ENCODE measurements around the gene INTS1.
"Not testable (repeated sequence)": the region's sequence is repeated elsewhere in the genome, so short reads cannot be mapped to it uniquely, and the experiment has no call there.

INTS1 gene

GRCh38 chr7:1521456-1521855 lies 17.3 kb upstream of the INTS1 start:
- Mint-ChIP-seq H3K4me3 (no peak overlapping the region), H3K9me3 (peaks cover 4% of the 10 kb centered on the region), H3K27me3 (no peaks in the 10 kb centered on the region), H3K4me1 (peaks cover 8% of the 10 kb centered on the region), H3K27ac (no peak overlapping the region), H3K36me3 (peaks cover 6% of the 10 kb centered on the region)

- Mint-ChIP-seq H3K27me3 (no peaks in the 10 kb centered on the region), H3K4me3 (no peak overlapping the region), H3K36me3 (peaks cover 6% of the 10 kb centered on the region), H3K9me3 (peaks cover 4% of the 10 kb centered on the region), H3K27ac (peak overlapping the region; percentile 51), H3K4me1 (peaks cover 8% of the 10 kb centered on the region)
Observed at GRCh38 chr7:1520539-1521234, 16.5 kb upstream of the INTS1 start.

GRCh38 chr7:1519322-1519922 lies 15.2 kb upstream of the INTS1 start:
- H3K4me1 Mint-ChIP-seq, H3K27ac Mint-ChIP-seq, H3K9me3 Mint-ChIP-seq, H3K27me3 Mint-ChIP-seq, H3K4me3 Mint-ChIP-seq, H3K36me3 Mint-ChIP-seq: not testable (repeated sequence)

GRCh38 chr7:1516586-1517251 lies 12.5 kb upstream of the INTS1 start:
- H3K27me3 Mint-ChIP-seq: no peaks in the 10 kb centered on the region
- H3K27ac Mint-ChIP-seq: no peak overlapping the region
- H3K9me3 Mint-ChIP-seq: peaks cover 4% of the 10 kb centered on the region
- peaks cover 26% of the 10 kb centered on the region for H3K4me1 Mint-ChIP-seq
- peaks cover 6% of the 10 kb centered on the region for H3K36me3 Mint-ChIP-seq
- no peak overlapping the region for H3K4me3 Mint-ChIP-seq

GRCh38 chr7:1515509-1515967 lies 11.3 kb upstream of the INTS1 start:
- peaks cover 20% of the 10 kb centered on the region for H3K4me1 Mint-ChIP-seq
- not testable (repeated sequence) for H3K27me3 Mint-ChIP-seq, H3K36me3 Mint-ChIP-seq, H3K9me3 Mint-ChIP-seq, H3K27ac Mint-ChIP-seq, H3K4me3 Mint-ChIP-seq

- H3K36me3 Mint-ChIP-seq: peaks cover 4% of the 10 kb centered on the region
- no peak overlapping the region for H3K4me3 Mint-ChIP-seq
- H3K27ac Mint-ChIP-seq: no peak overlapping the region
- peaks cover 20% of the 10 kb centered on the region for H3K4me1 Mint-ChIP-seq
- no peaks in the 10 kb centered on the region for H3K27me3 Mint-ChIP-seq
- H3K9me3 Mint-ChIP-seq: peaks cover 4% of the 10 kb centered on the region
Observed at GRCh38 chr7:1514995-1515401, 10.8 kb upstream of the INTS1 start.

GRCh38 chr7:1514407-1514806 lies 10.2 kb upstream of the INTS1 start:
- Mint-ChIP-seq H3K9me3 (peaks cover 3% of the 10 kb centered on the region), H3K4me1 (peaks cover 20% of the 10 kb centered on the region), H3K27ac (no peak overlapping the region), H3K36me3 (peaks cover 4% of the 10 kb centered on the region), H3K27me3 (no peaks in the 10 kb centered on the region), H3K4me3 (no peak overlapping the region)

- Mint-ChIP-seq H3K4me1 (peaks cover 21% of the 10 kb centered on the region), H3K27me3 (no peaks in the 10 kb centered on the region), H3K4me3 (no peak overlapping the region), H3K36me3 (no peaks in the 10 kb centered on the region), H3K27ac (no peak overlapping the region), H3K9me3 (no peaks in the 10 kb centered on the region)
Observed at GRCh38 chr7:1513657-1514095, 9.5 kb upstream of the INTS1 start.

GRCh38 chr7:1512781-1513656 lies 8.8 kb upstream of the INTS1 start:
- Mint-ChIP-seq H3K27ac (peak overlapping the region; percentile 41), H3K36me3 (no peaks in the 10 kb centered on the region), H3K9me3 (no peaks in the 10 kb centered on the region), H3K4me3 (peak overlapping the region; percentile 39), H3K27me3 (no peaks in the 10 kb centered on the region), H3K4me1 (peaks cover 26% of the 10 kb centered on the region)

GRCh38 chr7:1511444-1512422 lies 7.5 kb upstream of the INTS1 start:
- peaks cover 36% of the 10 kb centered on the region for H3K4me1 Mint-ChIP-seq
- H3K9me3 Mint-ChIP-seq: no peaks in the 10 kb centered on the region
- no peaks in the 10 kb centered on the region for H3K36me3 Mint-ChIP-seq
- no peak overlapping the region for H3K27ac Mint-ChIP-seq
- H3K4me3 Mint-ChIP-seq: no peak overlapping the region
- H3K27me3 Mint-ChIP-seq: no peaks in the 10 kb centered on the region

GRCh38 chr7:1510780-1511154 lies 6.6 kb upstream of the INTS1 start:
- Mint-ChIP-seq H3K36me3 (no peaks in the 10 kb centered on the region), H3K27me3 (no peaks in the 10 kb centered on the region), H3K9me3 (no peaks in the 10 kb centered on the region), H3K4me3 (no peak overlapping the region), H3K27ac (no peak overlapping the region), H3K4me1 (peaks cover 40% of the 10 kb centered on the region)

- Mint-ChIP-seq H3K36me3 (no peaks in the 10 kb centered on the region), H3K27me3 (no peaks in the 10 kb centered on the region), H3K4me1 (peaks cover 46% of the 10 kb centered on the region), H3K4me3 (no peak overlapping the region), H3K27ac (no peak overlapping the region), H3K9me3 (no peaks in the 10 kb centered on the region)
Observed at GRCh38 chr7:1509226-1509625, 5.0 kb upstream of the INTS1 start.

GRCh38 chr7:1508277-1508758 lies 4.1 kb upstream of the INTS1 start:
- no peaks in the 10 kb centered on the region for H3K27me3 Mint-ChIP-seq

GRCh38 chr7:1505731-1506550 lies 1.8 kb upstream of the INTS1 start:
- Mint-ChIP-seq H3K27ac (no peak overlapping the region), H3K36me3 (peaks cover 5% of the 10 kb centered on the region), H3K4me3 (no peak overlapping the region), H3K4me1 (peaks cover 47% of the 10 kb centered on the region), H3K9me3 (no peaks in the 10 kb centered on the region), H3K27me3 (no peaks in the 10 kb centered on the region)

More at GRCh38 chr7:1508277-1508758, 4.1 kb upstream of the INTS1 start:
- H3K4me1 Mint-ChIP-seq: peaks cover 42% of the 10 kb centered on the region
- no peak overlapping the region for H3K27ac Mint-ChIP-seq
- H3K9me3 Mint-ChIP-seq: no peaks in the 10 kb centered on the region
- no peaks in the 10 kb centered on the region for H3K36me3 Mint-ChIP-seq
- H3K4me3 Mint-ChIP-seq: peak overlapping the region; percentile 42
